GM12878 (cell line): ENCODE data around the gene RNU6-1. TPM values are rescaled to one million over a fixed set of nuclear protein-coding genes. Genes with fewer than 3 reads are reported as not detected.

Experiments used
- ATAC-seq: fragments of 200-7000 bp; cut with Tn5 transposase; 3 replicates; pipeline ENCODE4 v1.9.1; 2020; ENCODE audit warnings: mild to moderate bottlenecking, moderate library complexity
- BruUV-seq: library from RNA; stranded (reverse); fragments of 400-500 nt; replicated peaks from 2 replicates; lab custom pipeline; 2021; lab: Mats Ljungman, UMichigan
- CTCF ChIA-PET: fragments of 300-600 bp; sonication (Branson Sonifier 250); formaldehyde crosslinking; extraction: SDS; loops from one replicate; lab custom pipeline; 2021; ENCODE audit warnings: inconsistent platforms; lab: Yijun Ruan, JAX
- POLR2A ChIA-PET: fragments of 350-600 bp; formaldehyde crosslinking; extraction: SDS; loops from one replicate; lab custom pipeline; 2021; ENCODE audit warnings: inconsistent platforms; lab: Charles Lee
- RAD21 ChIA-PET: fragments of 300-600 bp; sonication (Branson Sonifier 250); formaldehyde crosslinking; loops from one replicate; lab custom pipeline; 2023; ENCODE audit warnings: antibody characterized with exemption; ENCODE audit not compliant: unreplicated experiment; lab: Charles Lee
- SMC1A ChIA-PET: fragments of 300-600 bp; sonication (Branson Sonifier 250); formaldehyde crosslinking; loops from one replicate; lab custom pipeline; 2023; ENCODE audit not compliant: unreplicated experiment, uncharacterized antibody; lab: Charles Lee
- DNase-seq: peaks from one replicate; pipeline ENCODE4 v3.0.0-alpha.2; 2011; ENCODE audit warnings: low read depth, low spot score
- FAIRE-seq: peaks from 3 replicates; lab custom pipeline; 2011; peaks lifted over from hg19 to GRCh38; lab: Jason Lieb, UNC
- H2AFZ ChIP-seq: 2 replicates; pipeline ENCODE4 v1.6.0; 2011; ENCODE audit warnings: low read depth, low read length, control low read depth; ENCODE audit not compliant: control insufficient read depth
- H3K27ac ChIP-seq: 2 replicates; pipeline ENCODE4 v1.5.1; 2011; ENCODE audit warnings: control low read depth; ENCODE audit not compliant: control insufficient read depth, insufficient read depth
- H3K27me3 ChIP-seq, 2 experiments: replicated peaks in 1 of 2; 2 replicates each; pipeline versions ENCODE4 v1.6.0 to v1.6.1; 2011; ENCODE audit warnings: low read length in 1 of 2; ENCODE audit not compliant: control insufficient read depth in 2 of 2, insufficient read depth in 2 of 2
- H3K36me3 ChIP-seq, 2 experiments: 2 replicates each; pipeline ENCODE4 v1.5.1; 2011; ENCODE audit warnings: low read length in 1 of 2; ENCODE audit not compliant: control insufficient read depth in 2 of 2, insufficient read depth in 2 of 2
- H3K4me1 ChIP-seq: 2 replicates; pipeline ENCODE4 v1.6.1; 2011; ENCODE audit warnings: mild to moderate bottlenecking, low read length, moderate library complexity, mixed read lengths; ENCODE audit not compliant: control insufficient read depth, insufficient read depth
- H3K4me2 ChIP-seq: 2 replicates; pipeline ENCODE4 v1.6.0; 2011; ENCODE audit warnings: control low read depth; ENCODE audit not compliant: control insufficient read depth, insufficient read depth
- H3K4me3 ChIP-seq: fragments of 200-600 bp; sonication (generic); 2 replicates; pipeline ENCODE4 v1.5.1; 2016
- H3K79me2 ChIP-seq: 2 replicates; pipeline ENCODE4 v1.6.0; 2011; ENCODE audit warnings: low read length; ENCODE audit not compliant: control insufficient read depth, insufficient read depth
- H3K9ac ChIP-seq: 2 replicates; pipeline ENCODE4 v1.8.0; 2011; ENCODE audit warnings: low read length, control low read depth, mixed read lengths; ENCODE audit not compliant: control insufficient read depth, insufficient read depth
- H3K9me3 ChIP-seq: replicated peaks from 3 replicates; pipeline ENCODE4 v1.5.1; 2011; ENCODE audit warnings: mild to moderate bottlenecking, low read length; ENCODE audit not compliant: control insufficient read depth, insufficient read depth
- H4K20me1 ChIP-seq: 2 replicates; pipeline ENCODE4 v1.6.0; 2011; ENCODE audit not compliant: control insufficient read depth, insufficient read depth
- ATF7 ChIP-seq: fragments of 450-650 bp; IDR thresholded peaks from 2 replicates; pipeline ENCODE4 v1.6.1; 2016; ENCODE audit warnings: low read depth, mild to moderate bottlenecking
- BCL11A ChIP-seq: IDR thresholded peaks from 2 replicates; pipeline ENCODE4 v1.6.1; 2011; ENCODE audit warnings: low read depth, low read length
- BRCA1 ChIP-seq: IDR thresholded peaks from 2 replicates; pipeline ENCODE4 v1.6.1; 2011; ENCODE audit warnings: low read depth, low read length, improper control_type of control experiment
- CEBPB ChIP-seq, 2 experiments: fragments of 150-350 bp in 1 of 2; IDR thresholded peaks; 2 replicates each; pipeline ENCODE4 v1.6.1; 2012 to 2014; ENCODE audit warnings: low read depth in 2 of 2, low read length in 2 of 2, borderline replicate concordance in 1 of 2, inconsistent platforms in 1 of 2
- EP300 ChIP-seq, 2 experiments: fragments of 150-350 bp in 1 of 2; IDR thresholded peaks; 2 replicates each; pipeline ENCODE4 v1.6.1; 2011 to 2012; ENCODE audit warnings: low read depth in 2 of 2, low read length in 2 of 2, borderline replicate concordance in 1 of 2, improper control_type of control experiment in 1 of 2, inconsistent platforms in 1 of 2; ENCODE audit not compliant: control insufficient read depth in 1 of 2
- FOS ChIP-seq: IDR thresholded peaks from 3 replicates; pipeline ENCODE4 v1.6.1; 2011; ENCODE audit warnings: borderline replicate concordance; ENCODE audit not compliant: insufficient read length; ENCODE audit errors: extremely low read depth
- GABPA ChIP-seq: IDR thresholded peaks from 2 replicates; pipeline ENCODE4 v1.6.1; 2014; ENCODE audit warnings: antibody characterized with exemption, low read depth, mild to moderate bottlenecking, inconsistent platforms
- IRF4 ChIP-seq: IDR thresholded peaks from 2 replicates; pipeline ENCODE4 v1.6.1; 2011; ENCODE audit warnings: low read depth, low read length
- NFXL1 ChIP-seq: fragments of 450-650 bp; IDR thresholded peaks from 2 replicates; pipeline ENCODE4 v1.6.1; 2017; ENCODE audit warnings: antibody characterized with exemption, mild to moderate bottlenecking, borderline replicate concordance
- POLR2AphosphoS5 ChIP-seq: IDR thresholded peaks from 2 replicates; pipeline ENCODE4 v1.6.1; 2011; ENCODE audit warnings: mild to moderate bottlenecking, low read length, inconsistent platforms
- SIN3A ChIP-seq: IDR thresholded peaks from 2 replicates; pipeline ENCODE4 v1.6.1; 2012; ENCODE audit warnings: low read depth, low read length, improper control_type of control experiment
- SRF ChIP-seq, 2 experiments: IDR thresholded peaks; 2 replicates each; pipeline ENCODE4 v1.6.1; 2011; ENCODE audit warnings: low read depth in 2 of 2, low read length in 2 of 2, mild to moderate bottlenecking in 1 of 2, moderate library complexity in 1 of 2
- TCF12 ChIP-seq: IDR thresholded peaks from 2 replicates; pipeline ENCODE4 v1.6.1; 2011; ENCODE audit warnings: low read depth, mild to moderate bottlenecking, low read length
- ZNF384 ChIP-seq: IDR thresholded peaks from 2 replicates; pipeline ENCODE4 v1.6.1; 2012; ENCODE audit warnings: low read depth, mild to moderate bottlenecking, low read length, improper control_type of control experiment, borderline replicate concordance
- WGBS: methylation state at CpG from one replicate; pipeline ENCODE4 v1.1.6; 2016; ENCODE audit warnings: low lambda C conversion rate; ENCODE audit not compliant: insufficient replicate concordance, insufficient coverage; ENCODE audit errors: missing lambda C conversion rate; 5-methylcytosine and 5-hydroxymethylcytosine counted together
- in situ Hi-C: fragments of 300-500 bp; cut with MboI; formaldehyde crosslinking; loops from 9 replicates; pipeline ENCODE4 v1.14.3; 2018; ENCODE audit warnings: mixed read lengths
- intact Hi-C: fragments of 100-400 bp; cut with micrococcal nuclease; formaldehyde crosslinking; loops from one replicate; pipeline ENCODE4 v1.14.2; 2022; ENCODE audit not compliant: unreplicated experiment
- polyA plus RNA-seq, 11 experiments: library from polyadenylated mRNA; depleted of rRNA in 4 of 11; unstranded in 6 of 11; stranded (reverse) in 5 of 11; fragments of >200 nt; fragmentation: Nextera tagmentation in 4 of 11; fragmentation: Illumina TruSeq in 1 of 11; extraction: Ambion mirVana in 4 of 11; extraction: Trizol in 1 of 11; gene quantifications; 1 replicate in 1 of 11; 2 replicates in 10 of 11; pipeline versions ENCODE4 v1.2.1 to v1.2.3, GENCODE V29; 2011 to 2016; ENCODE audit warnings: inconsistent platforms in 2 of 11, missing spikeins in 2 of 11, low read depth in 1 of 11
- total RNA-seq, 4 experiments: library from RNA; depleted of rRNA in 3 of 4; stranded (reverse); fragments of >200 nt in 3 of 4; fragmentation: Illumina TruSeq in 1 of 4; extraction: Trizol in 1 of 4; gene quantifications; 2 replicates each; pipeline versions ENCODE4 v1.2.1 to v1.2.3, GENCODE V29; 2013 to 2021
- TF ChIP-seq, protein P1 (sequence below): fragments of 150-350 bp; IDR thresholded peaks from 2 replicates; pipeline ENCODE4 v1.6.1; 2016; ENCODE audit warnings: low read depth, low read length
- TF ChIP-seq, protein P2 (sequence below): fragments of 150-350 bp; IDR thresholded peaks from 2 replicates; pipeline ENCODE4 v1.6.1; 2014; ENCODE audit warnings: mild to moderate bottlenecking, low read depth, low read length
- TF ChIP-seq, protein P3 (sequence below): IDR thresholded peaks from 2 replicates; pipeline ENCODE4 v1.6.1; 2011; ENCODE audit warnings: mild to moderate bottlenecking, low read depth, low read length, moderate library complexity; ENCODE audit not compliant: insufficient replicate concordance

Gene RNU6-1
- total and polyA plus RNA-seq, 10 of the 15 experiments (the other 5 are each of a cell fraction or from before 2014, with no cell fraction given) = not detected

DNA sequence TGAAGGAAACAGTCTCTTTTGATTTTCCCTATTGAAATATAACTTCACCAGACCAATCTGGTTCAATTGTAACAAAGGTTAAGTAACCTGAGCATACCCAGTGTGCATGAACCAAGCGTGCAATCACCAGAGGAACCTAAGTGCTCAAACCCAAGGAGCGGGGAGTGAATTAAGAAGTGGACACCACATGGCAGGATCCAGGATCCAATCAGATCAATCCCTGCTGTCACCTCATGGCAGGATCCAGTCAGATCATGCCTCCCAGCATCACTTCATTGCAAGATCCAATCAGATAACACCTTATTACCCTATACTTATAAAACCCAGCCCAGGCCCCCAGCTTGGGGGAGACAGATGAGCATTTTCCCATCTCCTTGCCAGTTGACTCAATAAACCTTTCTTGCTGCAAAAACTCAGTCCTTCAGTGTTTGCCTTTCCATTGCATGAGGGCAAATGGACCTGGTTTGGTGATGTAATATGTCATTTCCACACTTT is 38.9 kb upstream of the RNU6-1 start (continued):
- no peak for TF ChIP-seq NFXL1
- TF ChIP-seq, all 136 proteins: peak for 0

DNA sequence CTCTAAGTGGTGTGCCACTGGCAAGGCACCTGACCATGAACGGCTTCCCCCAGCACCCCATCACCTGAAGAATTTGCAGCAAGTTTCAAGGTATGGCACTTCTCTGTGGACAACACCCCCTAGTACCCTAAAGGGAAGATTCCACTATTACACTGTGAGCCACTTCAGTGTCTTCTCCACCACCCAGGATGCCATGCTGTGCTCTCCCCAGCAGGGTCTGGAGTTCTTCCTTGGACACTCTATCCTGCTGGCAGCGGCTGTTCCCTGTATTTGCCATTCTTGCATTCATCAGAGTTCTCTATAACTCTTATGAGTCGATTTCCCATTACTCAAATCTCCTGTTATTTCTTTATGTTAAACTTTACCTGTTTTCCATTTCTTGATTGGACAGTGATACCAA is 33.9 kb upstream of the RNU6-1 start:
- Histone ChIP-seq H3K36me3 (no peaks in the 10 kb centered on the region), H3K27me3 (no peaks in the 10 kb centered on the region), H3K4me1 (no peaks in the 10 kb centered on the region), H3K79me2 (no peaks in the 10 kb centered on the region), H3K4me3 (no peak overlapping the region), H3K4me2 (no peak overlapping the region), H3K9ac (no peak overlapping the region), H4K20me1 (no peaks in the 10 kb centered on the region), H2AFZ (no peak overlapping the region), H3K27ac (no peak overlapping the region), H3K9me3 (peaks cover 13% of the 10 kb centered on the region; the same call in 2 of the 3 replicates)
- in situ Hi-C loops = no loop called here
- POLR2A ChIA-PET = interaction anchor here (1.3 kb wide), 1 partner anchor 43 kb away, joined by 3 read pairs; no protein-coding TSS in a partner anchor
- BruUV-seq = no TSS peak
- RAD21 ChIA-PET = no interaction called here
- SMC1A ChIA-PET = interaction anchor here (1.0 to 2.2 kb wide), 5 partner anchors 9 to 282 kb away, joined by 3 to 12 read pairs (median 4); no protein-coding TSS in a partner anchor
- DNase-seq = no peak
- CTCF ChIA-PET = interaction anchor here (0.8 kb wide), 1 partner anchor 9 kb away, joined by 3 read pairs; no protein-coding TSS in a partner anchor
- FAIRE-seq = no peak
- intact Hi-C loops = no loop called here
- ATAC-seq = no peak
- WGBS = 55% methylated on average over 3 of the region's 3 CpGs
- TF ChIP-seq, protein P1, sequence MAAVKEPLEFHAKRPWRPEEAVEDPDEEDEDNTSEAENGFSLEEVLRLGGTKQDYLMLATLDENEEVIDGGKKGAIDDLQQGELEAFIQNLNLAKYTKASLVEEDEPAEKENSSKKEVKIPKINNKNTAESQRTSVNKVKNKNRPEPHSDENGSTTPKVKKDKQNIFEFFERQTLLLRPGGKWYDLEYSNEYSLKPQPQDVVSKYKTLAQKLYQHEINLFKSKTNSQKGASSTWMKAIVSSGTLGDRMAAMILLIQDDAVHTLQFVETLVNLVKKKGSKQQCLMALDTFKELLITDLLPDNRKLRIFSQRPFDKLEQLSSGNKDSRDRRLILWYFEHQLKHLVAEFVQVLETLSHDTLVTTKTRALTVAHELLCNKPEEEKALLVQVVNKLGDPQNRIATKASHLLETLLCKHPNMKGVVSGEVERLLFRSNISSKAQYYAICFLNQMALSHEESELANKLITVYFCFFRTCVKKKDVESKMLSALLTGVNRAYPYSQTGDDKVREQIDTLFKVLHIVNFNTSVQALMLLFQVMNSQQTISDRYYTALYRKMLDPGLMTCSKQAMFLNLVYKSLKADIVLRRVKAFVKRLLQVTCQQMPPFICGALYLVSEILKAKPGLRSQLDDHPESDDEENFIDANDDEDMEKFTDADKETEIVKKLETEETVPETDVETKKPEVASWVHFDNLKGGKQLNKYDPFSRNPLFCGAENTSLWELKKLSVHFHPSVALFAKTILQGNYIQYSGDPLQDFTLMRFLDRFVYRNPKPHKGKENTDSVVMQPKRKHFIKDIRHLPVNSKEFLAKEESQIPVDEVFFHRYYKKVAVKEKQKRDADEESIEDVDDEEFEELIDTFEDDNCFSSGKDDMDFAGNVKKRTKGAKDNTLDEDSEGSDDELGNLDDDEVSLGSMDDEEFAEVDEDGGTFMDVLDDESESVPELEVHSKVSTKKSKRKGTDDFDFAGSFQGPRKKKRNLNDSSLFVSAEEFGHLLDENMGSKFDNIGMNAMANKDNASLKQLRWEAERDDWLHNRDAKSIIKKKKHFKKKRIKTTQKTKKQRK = no peak
- TF ChIP-seq POLR2AphosphoS5 = no peak
- TF ChIP-seq BRCA1 = no peak
- TF ChIP-seq ATF7 = no peak
- TF ChIP-seq, protein P2, sequence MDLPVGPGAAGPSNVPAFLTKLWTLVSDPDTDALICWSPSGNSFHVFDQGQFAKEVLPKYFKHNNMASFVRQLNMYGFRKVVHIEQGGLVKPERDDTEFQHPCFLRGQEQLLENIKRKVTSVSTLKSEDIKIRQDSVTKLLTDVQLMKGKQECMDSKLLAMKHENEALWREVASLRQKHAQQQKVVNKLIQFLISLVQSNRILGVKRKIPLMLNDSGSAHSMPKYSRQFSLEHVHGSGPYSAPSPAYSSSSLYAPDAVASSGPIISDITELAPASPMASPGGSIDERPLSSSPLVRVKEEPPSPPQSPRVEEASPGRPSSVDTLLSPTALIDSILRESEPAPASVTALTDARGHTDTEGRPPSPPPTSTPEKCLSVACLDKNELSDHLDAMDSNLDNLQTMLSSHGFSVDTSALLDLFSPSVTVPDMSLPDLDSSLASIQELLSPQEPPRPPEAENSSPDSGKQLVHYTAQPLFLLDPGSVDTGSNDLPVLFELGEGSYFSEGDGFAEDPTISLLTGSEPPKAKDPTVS = no peak
- TF ChIP-seq SIN3A = no peak
- TF ChIP-seq EP300 (IDR thresholded peaks at IDR 0.05; ENCODE audit: borderline replicate concordance in 1 of 2, control insufficient read depth in 1 of 2, low read depth in 2 of 2, low read length in 2 of 2) = no peak
- no peak for TF ChIP-seq BCL11A
- TF ChIP-seq FOS = no peak
- no peak for TF ChIP-seq GABPA
- no peak for TF ChIP-seq ZNF384
- no peak for TF ChIP-seq TCF12
- no peak for TF ChIP-seq SRF (IDR thresholded peaks at IDR 0.05; ENCODE audit: low read depth in 2 of 2, low read length in 2 of 2)
- TF ChIP-seq, protein P3, sequence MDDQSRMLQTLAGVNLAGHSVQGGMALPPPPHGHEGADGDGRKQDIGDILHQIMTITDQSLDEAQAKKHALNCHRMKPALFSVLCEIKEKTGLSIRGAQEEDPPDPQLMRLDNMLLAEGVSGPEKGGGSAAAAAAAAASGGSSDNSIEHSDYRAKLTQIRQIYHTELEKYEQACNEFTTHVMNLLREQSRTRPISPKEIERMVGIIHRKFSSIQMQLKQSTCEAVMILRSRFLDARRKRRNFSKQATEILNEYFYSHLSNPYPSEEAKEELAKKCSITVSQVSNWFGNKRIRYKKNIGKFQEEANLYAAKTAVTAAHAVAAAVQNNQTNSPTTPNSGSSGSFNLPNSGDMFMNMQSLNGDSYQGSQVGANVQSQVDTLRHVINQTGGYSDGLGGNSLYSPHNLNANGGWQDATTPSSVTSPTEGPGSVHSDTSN = no peak
- no peak for TF ChIP-seq IRF4
- TF ChIP-seq CEBPB (IDR thresholded peaks at IDR 0.05; ENCODE audit: borderline replicate concordance in 1 of 2, low read depth in 2 of 2, low read length in 2 of 2) = no peak
